B cell (primary cell): ENCODE measurements around the gene POLR1E.

Experiments
- EZH2 ChIP-seq: IDR thresholded peaks from 2 replicates; pipeline ENCODE4 v1.6.1; 2012; ENCODE audit warnings: borderline replicate concordance, low read depth, mild to moderate bottlenecking, moderate library complexity, low read length; ENCODE audit not compliant: insufficient read depth, poor library complexity, severe bottlenecking
- TF ChIP-seq, protein P1 (sequence below): fragments of 200-600 bp; IDR thresholded peaks from one replicate; pipeline ENCODE4 v1.8.0; 2022; ENCODE audit warnings: antibody characterized with exemption, mild to moderate bottlenecking

DNA sequence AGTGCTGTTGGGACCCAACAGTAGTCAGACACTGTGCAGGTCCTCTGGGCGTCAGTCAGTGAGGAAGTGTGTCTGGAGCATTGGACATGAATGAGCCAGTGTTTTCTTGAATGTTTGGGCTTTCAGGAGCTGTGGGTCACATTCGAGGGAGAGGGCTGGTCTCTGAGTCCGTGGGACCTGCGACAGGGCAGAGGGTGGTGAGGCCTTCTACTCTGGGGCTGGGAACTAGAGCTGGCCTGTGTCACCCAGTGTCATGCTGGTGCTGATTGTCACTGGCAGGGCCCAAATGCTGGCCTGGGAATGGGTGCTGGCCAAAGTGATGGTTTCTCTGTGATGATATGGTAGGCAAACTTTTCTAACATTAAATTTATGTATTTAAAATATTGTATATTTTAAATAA, 10.3 kb downstream of the POLR1E start:
- TF ChIP-seq, protein P1, sequence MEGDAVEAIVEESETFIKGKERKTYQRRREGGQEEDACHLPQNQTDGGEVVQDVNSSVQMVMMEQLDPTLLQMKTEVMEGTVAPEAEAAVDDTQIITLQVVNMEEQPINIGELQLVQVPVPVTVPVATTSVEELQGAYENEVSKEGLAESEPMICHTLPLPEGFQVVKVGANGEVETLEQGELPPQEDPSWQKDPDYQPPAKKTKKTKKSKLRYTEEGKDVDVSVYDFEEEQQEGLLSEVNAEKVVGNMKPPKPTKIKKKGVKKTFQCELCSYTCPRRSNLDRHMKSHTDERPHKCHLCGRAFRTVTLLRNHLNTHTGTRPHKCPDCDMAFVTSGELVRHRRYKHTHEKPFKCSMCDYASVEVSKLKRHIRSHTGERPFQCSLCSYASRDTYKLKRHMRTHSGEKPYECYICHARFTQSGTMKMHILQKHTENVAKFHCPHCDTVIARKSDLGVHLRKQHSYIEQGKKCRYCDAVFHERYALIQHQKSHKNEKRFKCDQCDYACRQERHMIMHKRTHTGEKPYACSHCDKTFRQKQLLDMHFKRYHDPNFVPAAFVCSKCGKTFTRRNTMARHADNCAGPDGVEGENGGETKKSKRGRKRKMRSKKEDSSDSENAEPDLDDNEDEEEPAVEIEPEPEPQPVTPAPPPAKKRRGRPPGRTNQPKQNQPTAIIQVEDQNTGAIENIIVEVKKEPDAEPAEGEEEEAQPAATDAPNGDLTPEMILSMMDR = no peak
- TF ChIP-seq EZH2 = no peak
